HG03066 (cell line): ENCODE data around the gene ACHE.
"Not testable (repeated sequence)": the region's sequence is repeated elsewhere in the genome, so short reads cannot be mapped to it uniquely, and the experiment has no call there.

Experiments
- ATAC-seq: cut with Tn5 transposase; IDR thresholded peaks from one replicate; pipeline ENCODE4 v1.9.1; 2021; ENCODE audit warnings: low read depth; ENCODE audit not compliant: unreplicated experiment

The ACHE gene

GRCh38 chr7:100895701-100895955, at the start of gene ACHE:
Gene ACHE (minus strand): TSS chr7:100895888. CDS start chr7:100894232, 1,656 bp downstream.
- no peak for ATAC-seq

- no peak for ATAC-seq
Measured at GRCh38 chr7:100944138-100944537, 48.5 kb upstream of the ACHE start.

GRCh38 chr7:100943693-100944092, 48.0 kb upstream of the ACHE start:
- ATAC-seq = no peak

- ATAC-seq = no peak
Measured at GRCh38 chr7:100942045-100942774, 46.5 kb upstream of the ACHE start.

- not testable (repeated sequence) for ATAC-seq
Measured at GRCh38 chr7:100936167-100936566, 40.5 kb upstream of the ACHE start.

- not testable (repeated sequence) for ATAC-seq
Measured at GRCh38 chr7:100935381-100935780, 39.7 kb upstream of the ACHE start.

- no peak for ATAC-seq
Measured at GRCh38 chr7:100933734-100934133, 38.0 kb upstream of the ACHE start.

GRCh38 chr7:100929808-100930174, 34.1 kb upstream of the ACHE start:
- no peak for ATAC-seq

GRCh38 chr7:100923616-100924015, 27.9 kb upstream of the ACHE start:
- not testable (repeated sequence) for ATAC-seq

GRCh38 chr7:100921039-100921438, 25.4 kb upstream of the ACHE start:
- no peak for ATAC-seq

- not testable (repeated sequence) for ATAC-seq
Measured at GRCh38 chr7:100919779-100920437, 24.2 kb upstream of the ACHE start.

- ATAC-seq = not testable (repeated sequence)
Measured at GRCh38 chr7:100919335-100919734, 23.6 kb upstream of the ACHE start.

- ATAC-seq = no peak
Measured at GRCh38 chr7:100914879-100915447, 19.3 kb upstream of the ACHE start.

GRCh38 chr7:100914208-100914878, 18.7 kb upstream of the ACHE start:
- ATAC-seq = no peak

GRCh38 chr7:100911484-100911883, 15.8 kb upstream of the ACHE start:
- ATAC-seq = no peak

- not testable (repeated sequence) for ATAC-seq
Measured at GRCh38 chr7:100910443-100910842, 14.8 kb upstream of the ACHE start.

GRCh38 chr7:100908512-100908911, 12.8 kb upstream of the ACHE start:
- ATAC-seq = no peak

GRCh38 chr7:100902638-100903037, 7.0 kb upstream of the ACHE start:
- no peak for ATAC-seq

- no peak for ATAC-seq
Measured at GRCh38 chr7:100901921-100902332, 6.2 kb upstream of the ACHE start.

- ATAC-seq = no peak
Measured at GRCh38 chr7:100900978-100901377, 5.3 kb upstream of the ACHE start.

- ATAC-seq = no peak
Measured at GRCh38 chr7:100899432-100899831, 3.7 kb upstream of the ACHE start.
